NOMO-1 (cell line): ENCODE data around the gene CRAT.
A peak's percentile ranks its signal among the peaks of the same experiment; 100 is the strongest.

Experiments
- DNase-seq, 2 experiments: peaks; one replicate each; lab custom pipeline; 2025; ENCODE audit not compliant: unreplicated experiment in 2 of 2; lab: John Stamatoyannopoulos, UW

Gene CRAT

GRCh38 chr9:129111528-129112151 is 1.0 kb upstream of the CRAT start:
- DNase-seq, result peak; percentile 18 to 43

GRCh38 chr9:129109952-129110739 is 447 bp downstream of the CRAT start:
- no peak for DNase-seq

- DNase-seq, result peak; percentile 11 to 20
Measured at GRCh38 chr9:129109537-129109903, 1.1 kb downstream of the CRAT start.

DNA sequence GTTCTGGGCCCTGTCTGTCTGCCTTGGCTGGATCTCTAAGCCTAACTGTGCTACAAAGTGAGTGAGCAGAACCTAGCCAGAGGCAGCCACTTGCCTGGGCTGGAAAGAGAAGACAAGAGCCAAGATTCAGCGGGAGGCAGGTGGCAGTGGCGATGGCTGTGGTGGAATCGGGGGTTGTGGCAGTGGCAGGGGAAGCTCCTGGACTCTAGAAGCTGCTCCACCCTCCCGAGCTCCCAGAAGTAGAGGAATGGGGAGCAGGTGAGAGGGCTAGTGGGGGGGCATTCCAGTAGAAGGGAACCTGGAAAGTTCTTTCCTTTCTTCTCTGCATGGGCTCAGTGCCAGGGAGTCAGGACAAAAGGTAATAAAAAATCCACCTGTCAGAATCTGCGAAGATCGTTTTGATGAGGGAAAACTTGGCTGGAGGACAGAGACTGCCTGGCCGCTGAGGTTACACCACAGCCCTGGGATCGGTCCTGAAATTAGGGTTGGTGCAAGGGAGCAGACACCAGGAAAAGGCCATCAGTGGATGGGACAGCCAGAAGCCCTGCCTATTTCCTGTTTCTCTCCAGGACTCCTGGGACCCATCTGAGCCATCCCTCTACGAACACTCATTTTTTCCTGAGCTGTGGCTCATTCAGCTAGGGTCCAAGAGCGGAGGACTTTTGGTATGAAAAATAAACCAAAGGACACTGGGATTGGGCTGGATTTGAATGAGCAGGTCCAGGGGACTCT is 1.6 kb downstream of the CRAT start:
- DNase-seq, result no peak

GRCh38 chr9:129108083-129108804 is 2.3 kb downstream of the CRAT start:
- no peak for DNase-seq

DNA sequence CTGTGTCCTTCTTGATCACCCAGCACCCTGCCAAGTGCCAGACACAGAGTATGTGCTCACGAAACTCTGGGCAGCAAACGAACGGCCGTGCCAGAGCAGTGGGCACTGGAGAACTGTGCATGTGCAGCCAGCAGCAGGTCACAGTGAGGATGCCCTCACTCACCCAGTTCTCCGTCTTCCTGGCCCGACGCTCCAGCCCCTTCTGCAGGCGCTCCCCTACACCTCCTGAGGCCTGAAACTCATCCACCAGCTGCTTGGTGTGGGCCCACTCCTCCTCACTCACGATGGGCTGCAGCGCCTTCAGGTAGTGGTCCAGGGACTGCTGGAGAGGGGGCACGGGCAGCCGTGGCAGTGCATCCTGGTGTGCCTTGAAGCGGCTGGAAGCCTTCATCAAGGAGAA is 2.9 kb downstream of the CRAT start:
- no peak for DNase-seq

DNA sequence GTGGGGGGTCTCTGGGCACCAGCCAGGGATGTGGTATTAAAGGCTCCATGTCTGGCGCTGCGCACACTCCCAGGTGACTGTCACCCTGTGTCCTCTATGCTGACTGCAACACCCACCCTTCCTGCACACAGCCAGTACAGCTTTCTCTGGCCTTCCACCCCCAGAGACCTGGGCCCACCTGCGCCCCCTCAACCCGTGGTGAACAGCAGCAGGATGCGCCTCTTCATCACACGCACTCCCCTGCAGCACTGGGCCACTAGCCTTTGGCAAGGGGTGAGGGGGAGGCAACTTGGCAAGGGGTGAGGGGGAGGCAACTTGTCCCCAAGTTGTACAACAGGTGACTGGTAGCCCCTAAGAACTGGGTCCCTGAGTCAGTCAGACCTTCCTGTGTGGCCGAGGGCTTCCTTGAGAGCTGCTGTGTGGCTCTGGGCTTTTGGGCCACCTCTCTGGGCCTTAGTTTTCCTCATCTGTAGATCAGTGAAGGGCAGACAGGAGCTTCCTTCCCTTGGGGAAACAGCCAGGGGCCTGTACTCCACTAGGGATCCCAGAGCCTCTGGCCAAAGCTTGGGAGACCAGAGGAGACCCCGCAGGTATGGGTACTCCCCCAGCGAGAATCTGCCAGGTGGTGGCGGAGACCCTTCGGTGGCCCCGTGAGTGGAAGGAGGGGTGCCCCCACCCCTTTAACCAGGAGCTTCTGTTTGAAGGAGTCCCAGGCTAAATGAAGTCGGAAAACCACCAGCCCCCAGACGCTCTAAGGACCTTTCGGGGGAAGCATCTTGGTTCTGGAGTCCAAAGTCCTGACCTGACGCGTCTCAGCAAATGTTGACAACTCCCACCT is 4.5 kb downstream of the CRAT start:
- no peak for DNase-seq

DNA sequence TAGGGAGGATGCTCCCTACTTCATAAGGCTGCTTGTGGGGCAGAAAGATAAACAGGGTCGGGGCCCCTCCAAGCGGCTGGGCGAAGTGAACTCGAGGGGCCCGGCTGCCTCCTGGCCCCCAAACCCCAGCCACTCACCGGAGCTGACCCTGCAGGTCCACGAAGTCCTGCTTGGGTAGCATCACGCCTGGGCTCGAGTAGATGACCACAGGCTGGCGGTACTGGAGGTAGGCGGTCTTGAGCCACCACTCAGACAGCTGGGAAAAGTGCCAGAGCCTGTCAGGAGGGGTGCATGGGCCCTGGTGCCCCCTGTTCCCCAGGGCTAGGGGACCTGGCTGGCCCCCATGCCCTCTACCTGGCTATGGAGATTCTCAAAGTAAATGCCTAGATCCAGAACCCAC is 6.5 kb downstream of the CRAT start:
- no peak for DNase-seq

DNA sequence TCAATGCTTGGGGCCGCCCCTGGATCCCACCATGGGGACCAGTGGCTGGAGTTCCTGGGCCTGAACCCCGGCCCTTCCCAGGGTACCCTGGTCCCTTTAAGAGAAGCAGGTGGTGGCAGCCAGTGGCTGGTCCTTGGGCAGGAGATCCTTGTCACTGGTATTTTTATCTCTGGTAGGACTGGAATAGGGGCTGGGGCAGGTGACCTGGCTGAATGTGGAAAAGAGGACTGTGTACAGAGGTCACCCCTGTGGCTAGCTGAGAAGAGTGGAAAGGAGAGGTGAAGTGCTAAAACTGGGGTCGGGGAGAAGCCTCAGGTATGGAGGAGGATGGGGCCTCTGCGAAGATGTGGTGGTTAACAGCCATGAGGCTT is 7.0 kb downstream of the CRAT start:
- DNase-seq, result no peak

DNA sequence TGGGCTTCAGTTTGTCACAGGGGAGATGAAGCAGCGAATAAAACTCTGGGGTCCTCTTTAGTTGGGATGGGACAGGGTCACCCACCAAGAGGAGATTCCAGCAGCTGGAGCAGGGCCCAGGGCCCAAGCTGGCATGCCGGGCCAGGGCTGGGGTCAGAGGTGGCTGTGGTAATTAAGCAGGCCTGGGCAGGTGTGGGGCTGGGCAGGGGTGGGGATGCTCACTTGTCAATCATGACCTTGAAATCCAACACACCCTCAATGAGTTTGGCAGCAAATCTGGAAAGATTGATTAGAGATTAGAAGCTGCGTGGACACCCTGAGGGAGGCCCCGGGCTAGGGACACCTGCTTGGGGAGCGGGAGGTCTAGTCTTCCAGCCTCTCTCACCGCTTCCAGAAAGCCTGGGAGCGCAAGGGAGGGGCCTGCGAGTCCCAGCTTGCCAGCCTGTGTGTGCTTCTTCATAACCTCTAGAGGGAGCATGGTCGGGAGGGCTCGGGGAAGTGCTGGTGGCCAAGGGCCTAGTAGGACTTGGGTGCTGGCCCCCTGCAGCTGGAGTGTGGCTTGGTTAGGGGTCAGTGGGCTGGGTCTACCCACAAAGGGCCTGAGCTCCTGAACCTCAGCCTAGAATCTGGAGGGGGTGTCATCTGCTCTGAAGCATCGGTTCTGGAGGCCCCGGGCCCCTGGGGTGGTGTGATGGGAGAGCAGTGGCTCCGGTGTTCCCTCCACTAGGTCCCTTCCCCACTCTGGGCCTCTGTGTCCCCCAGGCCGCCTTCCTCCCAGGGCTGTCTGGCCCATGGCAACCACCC is 7.6 kb downstream of the CRAT start:
- DNase-seq, result peak in 1 of 2 experiments; percentile 3

DNA sequence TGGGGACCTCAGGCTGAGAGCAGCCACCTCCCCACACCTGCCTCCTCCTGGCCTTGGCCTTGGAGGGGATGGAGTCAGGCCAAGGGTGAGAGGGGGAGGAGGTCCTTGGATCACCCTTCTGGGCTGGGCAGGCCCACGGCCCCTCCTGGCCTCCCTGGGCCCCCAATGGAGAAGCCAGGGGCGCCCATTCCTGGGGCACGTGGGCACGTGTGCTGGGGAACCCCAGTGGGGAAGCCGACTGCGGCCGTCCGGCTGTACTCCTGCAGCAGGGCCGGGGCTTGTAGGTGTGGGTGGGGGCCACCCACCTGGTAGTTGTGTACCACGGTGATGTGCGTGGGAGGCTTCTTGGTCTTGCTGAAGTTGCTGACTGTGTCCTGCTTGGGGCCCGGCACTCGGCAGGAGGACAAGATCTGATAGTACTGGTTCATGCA is 8.5 kb downstream of the CRAT start:
- DNase-seq, result no peak

DNA sequence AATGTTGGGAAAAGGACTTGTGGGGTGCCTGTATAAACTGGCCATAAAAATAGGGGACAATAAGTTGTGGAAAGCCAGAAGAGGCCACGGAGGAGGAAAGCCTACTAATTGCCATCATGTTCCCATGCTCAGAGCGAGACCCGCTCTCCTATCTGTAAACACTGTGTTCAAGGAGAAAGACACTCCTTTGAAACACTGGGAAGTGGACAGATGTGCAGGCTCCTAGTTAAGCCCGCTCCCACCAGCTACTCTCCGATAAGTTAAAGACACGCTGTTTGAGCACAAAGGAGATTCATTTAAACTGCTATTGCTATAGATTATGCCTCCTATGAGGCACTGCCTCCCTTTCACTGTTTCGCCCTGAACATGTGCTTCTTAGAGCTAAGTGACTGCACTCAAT is 9.3 kb downstream of the CRAT start:
- DNase-seq, result no peak

DNA sequence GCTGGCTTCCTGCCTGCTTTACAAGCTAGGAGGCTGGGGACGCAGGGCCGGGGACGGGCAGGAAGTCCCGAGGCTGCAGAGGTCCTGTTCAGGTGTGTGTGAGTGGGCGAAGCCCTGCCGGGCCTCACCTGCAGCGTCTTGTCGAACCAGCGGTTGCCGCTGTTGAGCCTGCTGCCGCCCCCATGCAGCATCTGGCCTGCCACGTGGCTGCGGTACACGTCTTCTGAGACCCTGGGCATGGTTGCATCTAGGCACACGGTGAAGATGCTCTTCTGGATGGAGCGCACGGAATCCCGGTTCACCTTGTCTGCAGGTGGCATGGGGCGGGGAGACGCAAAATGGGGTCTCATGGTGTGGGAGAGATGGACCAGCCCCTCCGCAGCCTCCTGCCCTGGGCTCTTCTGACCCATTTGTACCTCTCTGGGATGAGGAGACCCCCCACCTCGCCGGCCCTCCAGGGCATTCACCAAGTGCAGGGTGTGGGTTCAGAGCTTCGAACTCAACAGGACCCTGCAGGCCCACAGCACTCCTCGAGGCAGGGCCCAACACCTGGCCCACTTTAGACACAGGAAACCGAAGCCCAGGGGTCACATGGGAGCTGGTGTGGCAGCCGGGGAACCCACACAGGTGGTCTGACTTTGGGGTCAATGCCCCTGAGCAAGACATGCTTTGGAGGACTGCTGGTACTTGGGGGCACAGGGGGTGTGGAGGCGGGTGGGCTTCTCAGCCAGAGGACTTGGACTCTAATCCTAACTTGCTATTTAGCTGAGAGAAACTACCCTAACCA is 10.0 kb downstream of the CRAT start:
- DNase-seq, result no peak

- no peak for DNase-seq
Measured at GRCh38 chr9:129098328-129098727, 12.3 kb downstream of the CRAT start.

DNA sequence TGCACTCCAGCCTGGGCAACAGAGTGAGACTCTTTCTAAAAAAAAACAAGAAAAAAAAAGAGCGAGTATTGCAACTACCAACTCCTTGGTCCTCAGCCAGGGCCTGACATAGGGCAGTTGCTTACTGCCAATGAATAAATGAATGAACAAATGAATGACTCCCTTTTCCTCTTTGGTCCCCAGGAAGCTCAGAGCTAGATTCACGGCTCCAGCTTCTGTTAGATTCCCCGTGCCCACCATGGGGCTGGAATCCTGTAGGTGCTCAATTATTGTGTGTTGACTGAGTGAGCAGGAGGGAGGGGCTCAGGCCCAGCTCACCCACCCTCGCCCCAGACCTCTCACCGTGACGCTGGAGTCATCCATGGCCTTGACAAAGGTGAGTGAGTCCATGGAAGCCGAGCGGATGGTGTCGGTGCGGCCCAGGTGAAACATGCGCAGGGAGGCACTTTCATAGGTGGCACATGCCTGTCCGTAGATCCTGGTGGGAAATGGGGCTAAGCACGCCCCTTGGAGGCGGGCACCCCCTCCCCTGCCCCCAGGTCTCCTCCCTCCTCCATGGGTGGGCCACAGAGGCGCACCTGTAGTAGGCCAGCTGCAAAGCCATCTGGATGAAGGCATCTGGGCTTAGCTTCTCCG is 12.8 kb downstream of the CRAT start:
- no peak for DNase-seq

- no peak for DNase-seq
Measured at GRCh38 chr9:129095908-129096307, 14.7 kb downstream of the CRAT start.

DNA sequence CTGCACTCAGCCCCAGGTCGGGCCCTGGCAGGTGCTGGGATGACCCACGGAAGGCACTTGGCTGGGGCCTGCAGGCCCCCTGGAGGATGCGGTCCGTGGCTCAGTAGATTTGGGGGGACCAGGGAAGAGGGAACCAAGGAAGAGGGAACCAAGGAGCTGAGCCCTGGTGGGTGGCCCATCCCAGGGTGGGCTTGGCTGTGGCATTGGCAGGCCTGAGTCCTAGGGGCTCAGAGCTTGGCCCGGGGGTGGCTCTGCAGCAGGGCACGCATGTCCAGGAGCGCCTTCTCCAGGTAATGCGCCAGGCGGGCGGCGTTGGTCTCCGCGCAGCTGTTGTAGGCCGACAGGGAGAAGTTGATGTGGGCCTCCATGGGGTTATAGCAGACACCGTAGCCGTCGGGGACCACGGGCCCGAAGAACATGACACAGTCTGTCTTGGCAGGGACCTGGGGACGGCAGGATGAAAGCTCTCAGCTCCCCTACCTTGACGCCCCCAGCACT is 15.4 kb downstream of the CRAT start:
- no peak for DNase-seq
